ENCODE measurements around the gene POLD3.
"Not testable (repeated sequence)": the region's sequence is repeated elsewhere in the genome, so short reads cannot be mapped to it uniquely, and the experiment has no call there.

The POLD3 gene

GRCh38 chr11:74654976-74655375 lies 62.6 kb downstream of the POLD3 start:
- Mint-ChIP-seq H3K36me3 (peaks cover 62% of the 10 kb centered on the region), H3K27ac (no peak overlapping the region), H3K9me3 (peaks cover 9% of the 10 kb centered on the region), H3K4me3 (no peak overlapping the region), H3K27me3 (no peaks in the 10 kb centered on the region), H3K4me1 (no peaks in the 10 kb centered on the region)
- CTCF ChIA-PET, result no interaction called here
- no peak for DNase-seq

- H3K4me3 Mint-ChIP-seq, H3K9me3 Mint-ChIP-seq, DNase-seq, H3K27me3 Mint-ChIP-seq, H3K27ac Mint-ChIP-seq, H3K4me1 Mint-ChIP-seq, CTCF ChIA-PET: not testable (repeated sequence)
- peaks cover 40% of the 10 kb centered on the region for H3K36me3 Mint-ChIP-seq
Measured at GRCh38 chr11:74659124-74659523, 66.7 kb downstream of the POLD3 start.

- no peaks in the 10 kb centered on the region for H3K27me3 Mint-ChIP-seq
- peaks cover 9% of the 10 kb centered on the region for H3K9me3 Mint-ChIP-seq
- no peak for DNase-seq
- H3K27ac Mint-ChIP-seq, result no peak overlapping the region
- H3K4me1 Mint-ChIP-seq, result no peaks in the 10 kb centered on the region
- peaks cover 31% of the 10 kb centered on the region for H3K36me3 Mint-ChIP-seq
- H3K4me3 Mint-ChIP-seq, result no peak overlapping the region
- CTCF ChIA-PET, result no interaction called here
Measured at GRCh38 chr11:74662487-74663103, 70.2 kb downstream of the POLD3 start.

- H3K27ac Mint-ChIP-seq, result no peak overlapping the region
- no peak for DNase-seq
- no peaks in the 10 kb centered on the region for H3K4me1 Mint-ChIP-seq
- H3K9me3 Mint-ChIP-seq, result peaks cover 8% of the 10 kb centered on the region
- peaks cover 26% of the 10 kb centered on the region for H3K36me3 Mint-ChIP-seq
- CTCF ChIA-PET, result interaction anchor here (1.0 kb wide), 1 partner anchor 24 kb away, joined by 3 read pairs; no protein-coding TSS in a partner anchor
- no peak overlapping the region for H3K4me3 Mint-ChIP-seq
- H3K27me3 Mint-ChIP-seq, result no peaks in the 10 kb centered on the region
Measured at GRCh38 chr11:74663315-74663714, 70.9 kb downstream of the POLD3 start.

GRCh38 chr11:74669211-74670160 lies 77.1 kb downstream of the POLD3 start:
- no peak overlapping the region for H3K4me3 Mint-ChIP-seq
- CTCF ChIA-PET, result no interaction called here

GRCh38 chr11:74670171-74670570 lies 77.8 kb downstream of the POLD3 start:
- CTCF ChIA-PET, result no interaction called here
- Mint-ChIP-seq H3K4me1 (no peaks in the 10 kb centered on the region), H3K27ac (no peak overlapping the region), H3K36me3 (no peaks in the 10 kb centered on the region), H3K9me3 (no peaks in the 10 kb centered on the region), H3K4me3 (no peak overlapping the region), H3K27me3 (no peaks in the 10 kb centered on the region)
- no peak for DNase-seq

More at GRCh38 chr11:74669211-74670160, 77.1 kb downstream of the POLD3 start:
- Mint-ChIP-seq H3K27me3 (no peaks in the 10 kb centered on the region), H3K36me3 (no peaks in the 10 kb centered on the region), H3K4me1 (no peaks in the 10 kb centered on the region), H3K27ac (no peak overlapping the region), H3K9me3 (no peaks in the 10 kb centered on the region)
- no peak for DNase-seq

GRCh38 chr11:74671520-74672196 lies 79.3 kb downstream of the POLD3 start:
- Mint-ChIP-seq H3K27me3 (peaks cover 2% of the 10 kb centered on the region), H3K27ac (no peak overlapping the region), H3K4me3 (no peak overlapping the region), H3K9me3 (no peaks in the 10 kb centered on the region), H3K4me1 (no peaks in the 10 kb centered on the region), H3K36me3 (no peaks in the 10 kb centered on the region)
- DNase-seq, result no peak
- CTCF ChIA-PET, result no interaction called here

GRCh38 chr11:74672332-74672955 lies 80.1 kb downstream of the POLD3 start:
- no peaks in the 10 kb centered on the region for H3K4me1 Mint-ChIP-seq
- no peaks in the 10 kb centered on the region for H3K9me3 Mint-ChIP-seq
- H3K4me3 Mint-ChIP-seq, result no peak overlapping the region
- no peak overlapping the region for H3K27ac Mint-ChIP-seq
- peaks cover 4% of the 10 kb centered on the region for H3K27me3 Mint-ChIP-seq
- no peaks in the 10 kb centered on the region for H3K36me3 Mint-ChIP-seq
- DNase-seq, result no peak
- CTCF ChIA-PET, result no interaction called here

- Mint-ChIP-seq H3K4me1 (no peaks in the 10 kb centered on the region), H3K27ac (no peak overlapping the region), H3K4me3 (no peak overlapping the region), H3K36me3 (no peaks in the 10 kb centered on the region), H3K9me3 (no peaks in the 10 kb centered on the region), H3K27me3 (peaks cover 4% of the 10 kb centered on the region)
- CTCF ChIA-PET, result no interaction called here
- no peak for DNase-seq
Measured at GRCh38 chr11:74672956-74673692, 80.7 kb downstream of the POLD3 start.

GRCh38 chr11:74673693-74674360 lies 81.4 kb downstream of the POLD3 start:
- DNase-seq, result no peak
- Mint-ChIP-seq H3K36me3 (no peaks in the 10 kb centered on the region), H3K4me1 (no peaks in the 10 kb centered on the region), H3K9me3 (no peaks in the 10 kb centered on the region), H3K27me3 (peaks cover 4% of the 10 kb centered on the region), H3K27ac (no peak overlapping the region), H3K4me3 (no peak overlapping the region)
- CTCF ChIA-PET, result no interaction called here

GRCh38 chr11:74675761-74676160 lies 83.4 kb downstream of the POLD3 start:
- CTCF ChIA-PET, result no interaction called here
- no peak for DNase-seq
- peaks cover 10% of the 10 kb centered on the region for H3K27me3 Mint-ChIP-seq
- no peak overlapping the region for H3K27ac Mint-ChIP-seq
- no peak overlapping the region for H3K4me3 Mint-ChIP-seq
- no peaks in the 10 kb centered on the region for H3K4me1 Mint-ChIP-seq
- no peaks in the 10 kb centered on the region for H3K9me3 Mint-ChIP-seq
- no peaks in the 10 kb centered on the region for H3K36me3 Mint-ChIP-seq

GRCh38 chr11:74676596-74676995 lies 84.2 kb downstream of the POLD3 start:
- Mint-ChIP-seq H3K27me3 (peaks cover 15% of the 10 kb centered on the region), H3K36me3 (no peaks in the 10 kb centered on the region), H3K4me1 (no peaks in the 10 kb centered on the region), H3K4me3 (no peak overlapping the region), H3K9me3 (no peaks in the 10 kb centered on the region), H3K27ac (no peak overlapping the region)
- CTCF ChIA-PET, result interaction anchor here (1.5 kb wide), 1 partner anchor 25 kb away, joined by 10 read pairs; no protein-coding TSS in a partner anchor
- DNase-seq, result no peak

GRCh38 chr11:74677131-74677530 lies 84.7 kb downstream of the POLD3 start:
- H3K36me3 Mint-ChIP-seq, result no peaks in the 10 kb centered on the region
- DNase-seq, result no peak
- CTCF ChIA-PET, result interaction anchor here (1.5 kb wide), 1 partner anchor 25 kb away, joined by 10 read pairs; no protein-coding TSS in a partner anchor
- H3K27ac Mint-ChIP-seq, result no peak overlapping the region
- H3K4me1 Mint-ChIP-seq, result no peaks in the 10 kb centered on the region
- no peaks in the 10 kb centered on the region for H3K9me3 Mint-ChIP-seq
- H3K4me3 Mint-ChIP-seq, result no peak overlapping the region
- peaks cover 21% of the 10 kb centered on the region for H3K27me3 Mint-ChIP-seq

Measured in activated naive CD4-positive, alpha-beta T cell treated with anti-CD3 and anti-CD28 coated beads, Interleukin-2, amount 10 ng/mL, durations not matched to agents 7 days and 5 days (primary cell).